GM06990 (cell line): ENCODE data around the gene FYB1.
A peak's percentile ranks its signal among the peaks of the same experiment; 100 is the strongest.

Experiments used
- DNase-seq: peaks from one replicate; pipeline ENCODE4 v3.0.0-alpha.2; 2011; ENCODE audit not compliant: insufficient read length; ENCODE audit errors: extremely low read depth
- H3K27me3 ChIP-seq: replicated peaks from 2 replicates; pipeline ENCODE4 v1.6.0; 2011; ENCODE audit warnings: low read length; ENCODE audit not compliant: control insufficient read depth, insufficient read depth
- H3K36me3 ChIP-seq: 2 replicates; pipeline ENCODE4 v1.5.1; 2011; ENCODE audit warnings: low read length; ENCODE audit not compliant: control insufficient read depth, insufficient read depth
- H3K4me3 ChIP-seq: replicated peaks from 2 replicates; pipeline ENCODE4 v1.5.1; 2011; ENCODE audit warnings: low read depth, mild to moderate bottlenecking, control low read depth, low read length
- CTCF ChIP-seq: IDR thresholded peaks from 2 replicates; pipeline ENCODE4 v1.5.1; 2011; ENCODE audit warnings: low read length, control low read depth, mild to moderate bottlenecking, inconsistent platforms; ENCODE audit not compliant: insufficient read depth, poor library complexity, severe bottlenecking

Gene FYB1

GRCh38 chr5:39218482-39219402 lies 621 bp downstream of the FYB1 start:
- Histone ChIP-seq H3K4me3 (no peak overlapping the region), H3K36me3 (no peaks in the 10 kb centered on the region), H3K27me3 (no peaks in the 10 kb centered on the region)
- DNase-seq: no peak
- no peak for TF ChIP-seq CTCF

DNA sequence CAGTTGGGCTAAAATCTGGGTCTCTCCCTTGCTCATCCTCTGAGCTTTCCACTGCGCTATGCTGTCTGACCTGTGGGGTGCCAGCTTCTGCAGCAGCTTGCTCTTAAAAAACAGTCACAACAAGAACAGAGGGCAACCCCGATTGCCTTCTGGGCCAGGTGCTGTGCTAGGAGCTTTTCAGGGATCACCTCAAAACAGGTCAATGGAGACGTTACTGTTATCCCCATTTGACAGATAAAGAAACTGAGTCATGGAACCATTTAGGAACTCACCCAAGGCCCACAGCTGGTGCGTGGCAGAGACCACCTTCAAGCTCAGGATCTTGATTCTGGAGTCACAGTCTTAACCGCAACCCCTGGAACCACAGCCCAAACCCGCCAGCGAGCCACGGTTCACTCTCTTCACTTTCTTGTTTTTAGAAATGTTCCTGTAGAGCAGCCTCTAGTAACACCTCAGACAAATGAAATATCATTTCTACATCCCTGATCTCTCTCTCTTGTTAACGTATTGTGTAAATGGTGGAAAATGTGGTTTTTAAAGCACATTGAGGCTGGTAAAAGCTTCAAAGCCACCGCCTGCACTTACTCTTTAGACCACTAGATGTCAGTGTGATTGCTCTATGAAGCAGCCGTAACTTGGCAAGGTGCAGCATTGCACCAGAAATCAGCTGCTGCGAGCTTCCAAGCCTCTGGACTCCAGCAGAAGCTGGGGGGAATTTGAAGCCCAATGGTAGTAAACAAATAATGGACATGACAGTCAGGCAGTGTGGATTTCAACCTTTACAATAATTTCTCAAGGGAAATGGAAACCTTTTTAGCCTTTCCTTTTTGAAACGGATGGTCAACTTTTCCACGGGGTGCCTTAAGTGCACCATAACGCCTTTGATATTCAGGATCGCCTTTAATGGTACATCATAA lies 1.7 kb downstream of the FYB1 start:
- Histone ChIP-seq H3K36me3 (no peaks in the 10 kb centered on the region), H3K27me3 (no peaks in the 10 kb centered on the region), H3K4me3 (no peak overlapping the region)
- DNase-seq: peak; percentile 23
- peak; percentile 87 for TF ChIP-seq CTCF

DNA sequence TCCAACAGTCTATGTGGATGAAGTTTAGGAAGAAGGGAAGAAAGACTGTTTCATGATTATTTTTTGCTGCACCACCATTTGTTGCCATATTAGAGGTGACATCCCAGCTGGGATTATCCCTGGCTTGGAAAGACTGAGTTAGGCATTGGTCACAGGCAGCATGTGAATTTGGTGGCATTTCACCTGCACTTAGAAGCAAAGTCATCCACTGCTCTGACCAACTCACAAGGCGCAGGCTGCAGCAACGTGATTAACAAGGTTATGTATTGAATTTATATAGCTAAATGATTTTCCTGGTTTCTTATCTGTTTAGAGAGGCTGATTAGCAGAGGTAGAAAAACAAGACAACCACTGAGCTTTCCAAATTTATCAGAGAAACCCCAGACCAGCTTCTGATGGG lies 2.7 kb downstream of the FYB1 start:
- no peak for TF ChIP-seq CTCF
- DNase-seq: no peak
- no peak overlapping the region for H3K4me3 ChIP-seq
- no peaks in the 10 kb centered on the region for H3K36me3 ChIP-seq
- no peaks in the 10 kb centered on the region for H3K27me3 ChIP-seq

GRCh38 chr5:39215857-39216256 lies 3.5 kb downstream of the FYB1 start:
- Histone ChIP-seq H3K36me3 (no peaks in the 10 kb centered on the region), H3K27me3 (no peaks in the 10 kb centered on the region), H3K4me3 (no peak overlapping the region)
- TF ChIP-seq CTCF: no peak
- DNase-seq: no peak

- no peaks in the 10 kb centered on the region for H3K27me3 ChIP-seq
- no peaks in the 10 kb centered on the region for H3K36me3 ChIP-seq
- DNase-seq: no peak
- TF ChIP-seq CTCF: no peak
- no peak overlapping the region for H3K4me3 ChIP-seq
Measured at GRCh38 chr5:39214912-39215709, 4.3 kb downstream of the FYB1 start.
